ENCODE measurements around the gene GPS1. TPM values are rescaled to one million over a fixed set of nuclear protein-coding genes. Genes with fewer than 3 reads are reported as not detected.

Gene GPS1
- total and polyA plus RNA-seq, 9 of the 15 experiments (the other 6 are each of a cell fraction or from before 2014, with no cell fraction given): 3.1 to 167 (median 69.9) TPM

DNA sequence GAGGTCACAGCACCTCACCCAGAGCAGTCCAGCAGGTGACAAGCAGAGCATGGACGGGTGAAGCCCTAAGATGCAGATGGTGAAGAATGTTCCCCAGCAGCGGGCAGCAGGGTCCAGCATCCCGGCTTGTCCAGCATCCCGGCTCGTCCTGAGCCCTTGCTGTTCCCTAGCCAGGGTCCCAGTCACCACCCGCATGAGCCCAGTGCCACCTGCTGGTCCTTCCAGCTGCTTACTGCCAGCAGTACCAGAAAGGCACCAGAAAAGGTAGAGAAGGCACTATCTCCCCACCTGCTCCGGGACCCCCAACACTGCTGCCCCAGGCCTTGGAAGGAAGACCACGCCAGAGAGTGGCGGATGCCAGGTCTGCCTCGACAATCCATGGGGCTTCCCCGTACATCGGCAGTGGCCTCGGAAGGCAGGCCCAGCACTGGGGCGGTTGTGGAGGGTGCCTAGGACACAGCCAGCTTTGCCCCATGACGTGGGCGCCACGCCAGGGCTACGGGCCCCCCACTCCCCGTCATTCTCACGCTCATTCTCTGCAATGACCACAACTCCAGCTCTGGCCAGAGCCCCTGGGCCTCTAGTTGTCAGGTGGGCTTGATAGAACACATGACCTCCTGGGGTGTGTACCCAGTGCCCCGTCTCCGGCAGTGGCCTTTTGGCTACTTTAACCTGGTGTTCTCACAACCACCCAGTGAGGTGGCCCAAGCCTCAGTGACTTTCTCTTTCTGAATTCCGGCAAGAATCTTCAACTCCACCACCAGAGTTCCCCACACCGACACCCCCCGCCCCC, 30.4 kb upstream of the GPS1 start (continued):
- TF ChIP-seq, protein P1, sequence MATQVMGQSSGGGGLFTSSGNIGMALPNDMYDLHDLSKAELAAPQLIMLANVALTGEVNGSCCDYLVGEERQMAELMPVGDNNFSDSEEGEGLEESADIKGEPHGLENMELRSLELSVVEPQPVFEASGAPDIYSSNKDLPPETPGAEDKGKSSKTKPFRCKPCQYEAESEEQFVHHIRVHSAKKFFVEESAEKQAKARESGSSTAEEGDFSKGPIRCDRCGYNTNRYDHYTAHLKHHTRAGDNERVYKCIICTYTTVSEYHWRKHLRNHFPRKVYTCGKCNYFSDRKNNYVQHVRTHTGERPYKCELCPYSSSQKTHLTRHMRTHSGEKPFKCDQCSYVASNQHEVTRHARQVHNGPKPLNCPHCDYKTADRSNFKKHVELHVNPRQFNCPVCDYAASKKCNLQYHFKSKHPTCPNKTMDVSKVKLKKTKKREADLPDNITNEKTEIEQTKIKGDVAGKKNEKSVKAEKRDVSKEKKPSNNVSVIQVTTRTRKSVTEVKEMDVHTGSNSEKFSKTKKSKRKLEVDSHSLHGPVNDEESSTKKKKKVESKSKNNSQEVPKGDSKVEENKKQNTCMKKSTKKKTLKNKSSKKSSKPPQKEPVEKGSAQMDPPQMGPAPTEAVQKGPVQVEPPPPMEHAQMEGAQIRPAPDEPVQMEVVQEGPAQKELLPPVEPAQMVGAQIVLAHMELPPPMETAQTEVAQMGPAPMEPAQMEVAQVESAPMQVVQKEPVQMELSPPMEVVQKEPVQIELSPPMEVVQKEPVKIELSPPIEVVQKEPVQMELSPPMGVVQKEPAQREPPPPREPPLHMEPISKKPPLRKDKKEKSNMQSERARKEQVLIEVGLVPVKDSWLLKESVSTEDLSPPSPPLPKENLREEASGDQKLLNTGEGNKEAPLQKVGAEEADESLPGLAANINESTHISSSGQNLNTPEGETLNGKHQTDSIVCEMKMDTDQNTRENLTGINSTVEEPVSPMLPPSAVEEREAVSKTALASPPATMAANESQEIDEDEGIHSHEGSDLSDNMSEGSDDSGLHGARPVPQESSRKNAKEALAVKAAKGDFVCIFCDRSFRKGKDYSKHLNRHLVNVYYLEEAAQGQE (IDR thresholded peaks at IDR 0.05; ENCODE audit: borderline replicate concordance): peak; percentile 70; the same call in 1 of the 2 replicates
- TF ChIP-seq, protein P1 (CRISPR knock-in tag; IDR thresholded peaks at IDR 0.05; ENCODE audit: low read depth): no peak
- TF ChIP-seq NONO (IDR thresholded peaks at IDR 0.05; ENCODE audit: low read depth in 2 of 2, low read length in 1 of 2) (no peak), STAT5A (IDR thresholded peaks at IDR 0.05; ENCODE audit: borderline replicate concordance, low read length) (no peak), MTA1 (IDR thresholded peaks at IDR 0.05; ENCODE audit: borderline replicate concordance) (no peak), ZNF507 (tag; conservative IDR thresholded peaks at IDR 0.05) (no peak), SP1 (CRISPR knock-in tag; IDR thresholded peaks at IDR 0.05) (0 out of 2 replicates have a peak, but pooled peaks have one; percentile 38), ZFX (CRISPR knock-in tag; IDR thresholded peaks at IDR 0.05) (0 out of 2 replicates have a peak, but pooled peaks have one; percentile 16), BCL6 (CRISPR knock-in tag; IDR thresholded peaks at IDR 0.05) (no peak), CBFA2T3 (IDR thresholded peaks at IDR 0.05) (peak; percentile 68; the same call in 1 of the 2 replicates)
- TF ChIP-seq, protein P2, sequence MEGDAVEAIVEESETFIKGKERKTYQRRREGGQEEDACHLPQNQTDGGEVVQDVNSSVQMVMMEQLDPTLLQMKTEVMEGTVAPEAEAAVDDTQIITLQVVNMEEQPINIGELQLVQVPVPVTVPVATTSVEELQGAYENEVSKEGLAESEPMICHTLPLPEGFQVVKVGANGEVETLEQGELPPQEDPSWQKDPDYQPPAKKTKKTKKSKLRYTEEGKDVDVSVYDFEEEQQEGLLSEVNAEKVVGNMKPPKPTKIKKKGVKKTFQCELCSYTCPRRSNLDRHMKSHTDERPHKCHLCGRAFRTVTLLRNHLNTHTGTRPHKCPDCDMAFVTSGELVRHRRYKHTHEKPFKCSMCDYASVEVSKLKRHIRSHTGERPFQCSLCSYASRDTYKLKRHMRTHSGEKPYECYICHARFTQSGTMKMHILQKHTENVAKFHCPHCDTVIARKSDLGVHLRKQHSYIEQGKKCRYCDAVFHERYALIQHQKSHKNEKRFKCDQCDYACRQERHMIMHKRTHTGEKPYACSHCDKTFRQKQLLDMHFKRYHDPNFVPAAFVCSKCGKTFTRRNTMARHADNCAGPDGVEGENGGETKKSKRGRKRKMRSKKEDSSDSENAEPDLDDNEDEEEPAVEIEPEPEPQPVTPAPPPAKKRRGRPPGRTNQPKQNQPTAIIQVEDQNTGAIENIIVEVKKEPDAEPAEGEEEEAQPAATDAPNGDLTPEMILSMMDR (IDR thresholded peaks at IDR 0.05 in 2 of 3, conservative IDR thresholded peaks at IDR 0.05 in 1 of 3; ENCODE audit: insufficient read depth in 2 of 3, low read depth in 1 of 3, low read length in 3 of 3): peak; percentile 55 to 68 (median 67); a peak in 5 of 6 replicates
- TF ChIP-seq, protein P3, sequence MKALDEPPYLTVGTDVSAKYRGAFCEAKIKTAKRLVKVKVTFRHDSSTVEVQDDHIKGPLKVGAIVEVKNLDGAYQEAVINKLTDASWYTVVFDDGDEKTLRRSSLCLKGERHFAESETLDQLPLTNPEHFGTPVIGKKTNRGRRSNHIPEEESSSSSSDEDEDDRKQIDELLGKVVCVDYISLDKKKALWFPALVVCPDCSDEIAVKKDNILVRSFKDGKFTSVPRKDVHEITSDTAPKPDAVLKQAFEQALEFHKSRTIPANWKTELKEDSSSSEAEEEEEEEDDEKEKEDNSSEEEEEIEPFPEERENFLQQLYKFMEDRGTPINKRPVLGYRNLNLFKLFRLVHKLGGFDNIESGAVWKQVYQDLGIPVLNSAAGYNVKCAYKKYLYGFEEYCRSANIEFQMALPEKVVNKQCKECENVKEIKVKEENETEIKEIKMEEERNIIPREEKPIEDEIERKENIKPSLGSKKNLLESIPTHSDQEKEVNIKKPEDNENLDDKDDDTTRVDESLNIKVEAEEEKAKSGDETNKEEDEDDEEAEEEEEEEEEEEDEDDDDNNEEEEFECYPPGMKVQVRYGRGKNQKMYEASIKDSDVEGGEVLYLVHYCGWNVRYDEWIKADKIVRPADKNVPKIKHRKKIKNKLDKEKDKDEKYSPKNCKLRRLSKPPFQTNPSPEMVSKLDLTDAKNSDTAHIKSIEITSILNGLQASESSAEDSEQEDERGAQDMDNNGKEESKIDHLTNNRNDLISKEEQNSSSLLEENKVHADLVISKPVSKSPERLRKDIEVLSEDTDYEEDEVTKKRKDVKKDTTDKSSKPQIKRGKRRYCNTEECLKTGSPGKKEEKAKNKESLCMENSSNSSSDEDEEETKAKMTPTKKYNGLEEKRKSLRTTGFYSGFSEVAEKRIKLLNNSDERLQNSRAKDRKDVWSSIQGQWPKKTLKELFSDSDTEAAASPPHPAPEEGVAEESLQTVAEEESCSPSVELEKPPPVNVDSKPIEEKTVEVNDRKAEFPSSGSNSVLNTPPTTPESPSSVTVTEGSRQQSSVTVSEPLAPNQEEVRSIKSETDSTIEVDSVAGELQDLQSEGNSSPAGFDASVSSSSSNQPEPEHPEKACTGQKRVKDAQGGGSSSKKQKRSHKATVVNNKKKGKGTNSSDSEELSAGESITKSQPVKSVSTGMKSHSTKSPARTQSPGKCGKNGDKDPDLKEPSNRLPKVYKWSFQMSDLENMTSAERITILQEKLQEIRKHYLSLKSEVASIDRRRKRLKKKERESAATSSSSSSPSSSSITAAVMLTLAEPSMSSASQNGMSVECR (CRISPR knock-in tag; IDR thresholded peaks at IDR 0.05): peak; percentile 59

Data from K562 (cell line).